OCI-LY7 (cell line): Measurements from ENCODE around the gene SLC6A18. TPM values are rescaled to one million over a fixed set of nuclear protein-coding genes. Genes with fewer than 3 reads are reported as not detected.
"Not testable (repeated sequence)": the region's sequence is repeated elsewhere in the genome, so short reads cannot be mapped to it uniquely, and the experiment has no call there.

Experiments
- BruUV-seq: library from RNA; stranded (reverse); fragments of 400-500 nt; replicated peaks from 2 replicates; lab custom pipeline; 2021; lab: Mats Ljungman, UMichigan
- CTCF ChIA-PET: fragments of 300-600 bp; sonication (Branson Sonifier 250); formaldehyde crosslinking; loops from one replicate; lab custom pipeline; 2022; ENCODE audit warnings: antibody characterized with exemption; ENCODE audit not compliant: unreplicated experiment; lab: Charles Lee
- POLR2A ChIA-PET: fragments of 300-600 bp; sonication (Branson Sonifier 250); formaldehyde crosslinking; loops from one replicate; lab custom pipeline; 2022; ENCODE audit warnings: antibody characterized with exemption; lab: Charles Lee
- DNase-seq: peaks from one replicate; pipeline ENCODE4 v3.0.0-alpha.2; 2015; ENCODE audit warnings: low spot score
- H2AFZ ChIP-seq: fragments of 200-600 bp; sonication (generic), shearing (Covaris generic); 2 replicates; pipeline ENCODE4 v1.6.1; 2014; ENCODE audit warnings: mild to moderate bottlenecking, antibody characterized with exemption, low read length, moderate library complexity
- H3K27ac ChIP-seq: fragments of 200-600 bp; sonication (generic); 2 replicates; pipeline ENCODE4 v1.5.1; 2014; ENCODE audit warnings: mixed run types, low read depth, mild to moderate bottlenecking, moderate library complexity, low read length, inconsistent platforms; ENCODE audit not compliant: poor library complexity, severe bottlenecking
- H3K36me3 ChIP-seq: fragments of 200-600 bp; sonication (generic); 2 replicates; pipeline ENCODE4 v1.6.1; 2014; ENCODE audit warnings: mild to moderate bottlenecking, antibody characterized with exemption, low read length, moderate library complexity, mixed read lengths; ENCODE audit not compliant: insufficient read depth
- H3K4me1 ChIP-seq: fragments of 200-600 bp; sonication (generic); 2 replicates; pipeline ENCODE4 v1.5.1; 2014; ENCODE audit warnings: mild to moderate bottlenecking, low read length; ENCODE audit not compliant: insufficient read depth, poor library complexity, severe bottlenecking
- H3K4me2 ChIP-seq: fragments of 200-600 bp; sonication (generic); 2 replicates; pipeline ENCODE4 v1.6.1; 2014; ENCODE audit warnings: mild to moderate bottlenecking, low read length
- H3K4me3 ChIP-seq: fragments of 200-600 bp; sonication (generic); 2 replicates; pipeline ENCODE4 v1.5.1; 2014; ENCODE audit warnings: mild to moderate bottlenecking, low read depth, low read length; ENCODE audit not compliant: poor library complexity, severe bottlenecking
- H3K79me2 ChIP-seq: fragments of 200-600 bp; sonication (generic); 2 replicates; pipeline ENCODE4 v1.6.1; 2016; ENCODE audit warnings: low read depth, mild to moderate bottlenecking, low read length, moderate library complexity, mixed read lengths; ENCODE audit not compliant: insufficient read depth
- H3K9me2 ChIP-seq: fragments of 200-600 bp; sonication (generic); 2 replicates; pipeline ENCODE4 v1.6.1; 2016; ENCODE audit warnings: mild to moderate bottlenecking, low read length, mixed read lengths; ENCODE audit not compliant: insufficient read depth
- H3K9me3 ChIP-seq: fragments of 200-600 bp; sonication (generic); 2 replicates; pipeline ENCODE4 v1.6.1; 2014; ENCODE audit warnings: mild to moderate bottlenecking, mixed run types, low read length, mixed read lengths
- H4K20me1 ChIP-seq: fragments of 200-600 bp; sonication (generic); 2 replicates; pipeline ENCODE4 v1.6.1; 2014; ENCODE audit warnings: mild to moderate bottlenecking, antibody characterized with exemption, low read length, moderate library complexity, mixed read lengths; ENCODE audit not compliant: insufficient read depth
- EZH2phosphoT487 ChIP-seq: fragments of 200-600 bp; sonication (generic); IDR thresholded peaks from 2 replicates; pipeline ENCODE4 v1.6.1; 2018; ENCODE audit warnings: low read depth, borderline replicate concordance, mild to moderate bottlenecking, mixed run types, antibody characterized with exemption, low read length, moderate library complexity, mixed read lengths
- intact Hi-C: fragments of 100-400 bp; cut with micrococcal nuclease; formaldehyde crosslinking; loops from one replicate; pipeline ENCODE4 v1.10.0; 2022; ENCODE audit not compliant: unreplicated experiment
- total RNA-seq, 2 experiments: library from RNA; depleted of rRNA in 1 of 2; stranded (reverse); fragments of >200 nt in 1 of 2; shearing (Covaris generic) in 1 of 2; gene quantifications; 2 replicates each; pipeline ENCODE4 v1.2.3, GENCODE V29; 2014 to 2022
- TF ChIP-seq, protein P1 (sequence below): fragments of 200-600 bp; sonication (generic); conservative IDR thresholded peaks from 2 replicates; pipeline ENCODE4 v1.5.1; 2014; ENCODE audit warnings: mild to moderate bottlenecking, antibody characterized with exemption, low read length, moderate library complexity, mixed read lengths

SLC6A18 gene
- total RNA-seq, 2 experiments from 2014 or later = not detected

DNA sequence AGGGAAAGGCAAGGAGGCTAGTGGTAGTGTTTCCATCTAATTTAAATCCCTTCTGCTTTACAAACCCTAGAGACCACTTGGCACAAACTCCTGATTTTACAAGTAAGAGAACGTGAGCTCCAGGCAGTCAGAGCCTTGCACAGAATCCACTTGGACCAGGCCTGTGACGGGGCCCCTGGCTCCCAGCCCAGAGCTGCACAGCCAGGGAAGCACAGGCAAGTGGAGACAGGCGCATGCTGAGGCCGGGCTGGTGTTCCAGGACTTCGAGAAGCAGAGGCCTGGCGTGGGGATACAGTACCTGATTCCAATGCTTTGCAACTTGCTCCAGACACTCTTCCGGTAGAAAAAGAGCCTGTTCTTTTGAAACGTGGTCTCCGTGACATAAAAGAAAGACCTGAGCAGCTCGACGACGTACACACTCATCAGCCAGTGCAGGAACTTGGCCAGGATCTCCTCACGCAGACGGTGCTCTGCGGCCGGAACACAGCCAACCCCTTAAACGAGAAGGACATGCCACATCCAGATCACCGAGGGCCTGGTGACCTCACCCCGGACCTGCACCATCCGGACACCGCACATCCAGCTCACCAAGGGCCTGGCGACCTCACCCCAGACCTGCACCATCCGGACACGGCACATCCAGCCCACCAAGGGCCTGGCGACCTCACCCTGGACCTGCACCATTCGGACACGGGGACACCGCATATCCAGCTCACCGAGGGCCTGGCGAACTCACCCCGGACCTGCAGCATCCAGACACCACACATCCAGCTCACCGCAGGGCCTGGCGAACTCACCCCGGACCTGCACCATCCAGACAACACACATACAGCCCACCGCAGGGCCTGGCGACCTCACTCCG is 57.2 kb downstream of the SLC6A18 start:
- no peak for DNase-seq
- intact Hi-C loops = no loop called here
- H3K36me3 ChIP-seq = peaks cover 95% of the 10 kb centered on the region
- ChIA-PET POLR2A (interaction anchor here (0.7 to 1.1 kb wide), 2 partner anchors 12 to 28 kb away, joined by 3 read pairs; no protein-coding TSS in a partner anchor), CTCF (interaction anchor here (0.6 kb wide), 1 partner anchor 167 kb away, joined by 3 read pairs; no protein-coding TSS in a partner anchor)
- no peaks in the 10 kb centered on the region for H3K9me2 ChIP-seq
- no peak overlapping the region for H3K4me3 ChIP-seq
- no peaks in the 10 kb centered on the region for H3K9me3 ChIP-seq
- no peak overlapping the region for H3K27ac ChIP-seq
- BruUV-seq = no TSS peak
- peaks cover 13% of the 10 kb centered on the region; the same call in 1 of the 2 replicates for H4K20me1 ChIP-seq
- no peaks in the 10 kb centered on the region for H3K4me1 ChIP-seq
- H3K4me2 ChIP-seq = no peak overlapping the region
- TF ChIP-seq, protein P1, sequence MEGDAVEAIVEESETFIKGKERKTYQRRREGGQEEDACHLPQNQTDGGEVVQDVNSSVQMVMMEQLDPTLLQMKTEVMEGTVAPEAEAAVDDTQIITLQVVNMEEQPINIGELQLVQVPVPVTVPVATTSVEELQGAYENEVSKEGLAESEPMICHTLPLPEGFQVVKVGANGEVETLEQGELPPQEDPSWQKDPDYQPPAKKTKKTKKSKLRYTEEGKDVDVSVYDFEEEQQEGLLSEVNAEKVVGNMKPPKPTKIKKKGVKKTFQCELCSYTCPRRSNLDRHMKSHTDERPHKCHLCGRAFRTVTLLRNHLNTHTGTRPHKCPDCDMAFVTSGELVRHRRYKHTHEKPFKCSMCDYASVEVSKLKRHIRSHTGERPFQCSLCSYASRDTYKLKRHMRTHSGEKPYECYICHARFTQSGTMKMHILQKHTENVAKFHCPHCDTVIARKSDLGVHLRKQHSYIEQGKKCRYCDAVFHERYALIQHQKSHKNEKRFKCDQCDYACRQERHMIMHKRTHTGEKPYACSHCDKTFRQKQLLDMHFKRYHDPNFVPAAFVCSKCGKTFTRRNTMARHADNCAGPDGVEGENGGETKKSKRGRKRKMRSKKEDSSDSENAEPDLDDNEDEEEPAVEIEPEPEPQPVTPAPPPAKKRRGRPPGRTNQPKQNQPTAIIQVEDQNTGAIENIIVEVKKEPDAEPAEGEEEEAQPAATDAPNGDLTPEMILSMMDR = no peak
- TF ChIP-seq EZH2phosphoT487 = no peak
- peaks cover 67% of the 10 kb centered on the region for H3K79me2 ChIP-seq
- H2AFZ ChIP-seq = no peak overlapping the region

DNA sequence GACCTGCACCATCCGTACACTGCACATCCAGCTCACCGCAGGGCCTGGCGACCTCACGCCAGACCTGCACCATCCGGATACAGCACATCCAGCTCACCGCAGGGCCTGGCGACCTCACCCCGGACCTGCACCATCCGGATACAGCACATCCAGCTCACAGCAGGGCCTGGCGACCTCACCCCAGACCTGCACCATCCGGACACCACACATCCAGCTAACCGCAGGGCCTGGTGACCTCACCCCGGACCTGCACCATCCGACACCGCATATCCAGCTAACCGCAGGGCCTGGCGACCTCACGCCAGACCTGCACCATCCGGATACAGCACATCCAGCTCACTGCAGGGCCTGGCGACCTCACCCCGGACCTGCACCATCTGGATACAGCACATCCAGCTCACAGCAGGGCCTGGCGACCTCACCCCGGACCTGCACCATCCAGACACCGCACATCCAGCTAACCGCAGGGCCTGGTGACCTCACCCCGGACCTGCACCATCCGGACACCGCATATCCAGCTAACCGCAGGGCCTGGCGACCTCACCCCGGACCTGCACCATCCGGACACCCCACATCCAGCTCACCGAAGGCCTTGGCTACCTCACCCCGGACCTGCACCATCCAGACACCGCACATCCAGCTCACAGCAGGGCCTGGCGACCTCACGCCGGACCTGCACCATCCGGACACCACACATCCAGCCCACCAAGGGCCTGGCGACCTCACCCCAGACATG is 58.0 kb downstream of the SLC6A18 start:
- H3K4me2 ChIP-seq, H3K4me1 ChIP-seq, H3K4me3 ChIP-seq, H2AFZ ChIP-seq, H3K9me2 ChIP-seq, intact Hi-C loops, H3K9me3 ChIP-seq, H3K27ac ChIP-seq, DNase-seq, BruUV-seq: not testable (repeated sequence)
- peaks cover 75% of the 10 kb centered on the region for H3K79me2 ChIP-seq
- CTCF ChIA-PET = interaction anchor here (0.6 kb wide), 1 partner anchor 166 kb away, joined by 3 read pairs; no protein-coding TSS in a partner anchor
- POLR2A ChIA-PET = interaction anchor here (0.7 to 1.3 kb wide), 2 partner anchors 27 to 110 kb away, joined by 3 read pairs; no protein-coding TSS in a partner anchor
- peaks cover 13% of the 10 kb centered on the region; the same call in 1 of the 2 replicates for H4K20me1 ChIP-seq
- peaks cover 95% of the 10 kb centered on the region for H3K36me3 ChIP-seq

DNA sequence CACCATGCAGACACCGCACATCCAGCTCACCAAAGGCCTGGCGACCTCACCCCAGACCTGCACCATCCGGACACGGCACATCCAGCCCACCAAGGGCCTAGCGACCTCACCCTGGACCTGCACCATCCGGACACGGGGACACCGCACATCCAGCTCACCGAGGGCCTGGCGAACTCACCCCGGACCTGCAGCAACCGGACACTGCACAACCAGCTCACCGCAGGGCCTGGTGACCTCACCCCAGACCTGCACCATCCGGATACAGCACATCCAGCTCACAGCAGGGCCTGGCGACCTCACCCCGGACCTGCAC is 58.5 kb downstream of the SLC6A18 start:
- H3K27ac ChIP-seq, H3K9me3 ChIP-seq, H3K4me3 ChIP-seq, intact Hi-C loops, H3K4me1 ChIP-seq, BruUV-seq, DNase-seq, H3K9me2 ChIP-seq, CTCF ChIA-PET, H2AFZ ChIP-seq, H3K4me2 ChIP-seq: not testable (repeated sequence)
- Histone ChIP-seq H3K36me3 (peaks cover 95% of the 10 kb centered on the region), H3K79me2 (peaks cover 78% of the 10 kb centered on the region), H4K20me1 (peaks cover 13% of the 10 kb centered on the region; the same call in 1 of the 2 replicates)
- POLR2A ChIA-PET = interaction anchor here (0.7 to 1.3 kb wide), 2 partner anchors 50 to 111 kb away, joined by 3 to 8 read pairs; no protein-coding TSS in a partner anchor

DNA sequence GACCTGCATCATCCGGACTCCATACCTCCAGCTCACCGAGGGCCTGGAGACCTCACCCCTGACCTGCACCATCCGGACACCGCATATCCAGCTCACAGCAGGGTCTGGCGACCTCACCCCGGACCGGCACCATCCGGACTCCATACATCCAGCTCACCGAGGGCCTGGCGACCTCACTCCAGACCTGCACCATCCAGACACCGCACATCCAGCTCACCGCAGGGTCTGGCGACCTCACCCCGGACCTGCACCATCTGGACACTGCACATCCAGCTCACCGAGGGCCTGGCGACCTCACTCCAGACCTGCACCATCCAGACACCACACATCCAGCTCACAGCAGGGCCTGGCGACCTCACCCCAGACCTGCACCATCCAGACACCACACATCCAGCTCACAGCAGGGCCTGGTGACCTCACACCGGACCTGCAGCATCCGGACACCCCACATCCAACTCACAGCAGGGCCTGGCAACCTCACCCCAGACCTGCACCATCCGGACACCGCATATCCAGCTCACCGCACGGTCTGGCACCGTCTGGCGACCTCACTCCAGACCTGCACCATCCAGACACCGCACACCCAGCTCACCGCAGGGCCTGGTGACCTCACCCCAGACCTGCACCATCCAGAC is 59.3 kb downstream of the SLC6A18 start:
- intact Hi-C loops, H3K4me1 ChIP-seq, BruUV-seq, H3K4me2 ChIP-seq, H2AFZ ChIP-seq, H3K4me3 ChIP-seq, H3K27ac ChIP-seq, H3K9me2 ChIP-seq, H3K9me3 ChIP-seq, DNase-seq: not testable (repeated sequence)
- Histone ChIP-seq H3K36me3 (peaks cover 92% of the 10 kb centered on the region), H3K79me2 (peaks cover 77% of the 10 kb centered on the region), H4K20me1 (peaks cover 13% of the 10 kb centered on the region; the same call in 1 of the 2 replicates)
- ChIA-PET CTCF (interaction anchor here (0.6 kb wide), 1 partner anchor 19 kb away, joined by 8 read pairs; no protein-coding TSS in a partner anchor), POLR2A (interaction anchor here (0.7 to 1.3 kb wide), 4 partner anchors 26 to 112 kb away, joined by 3 to 8 read pairs (median 3); no protein-coding TSS in a partner anchor)
